Fibroblast of lung (primary cell): ENCODE measurements around the gene ZNF831. TPM values are rescaled to one million over a fixed set of nuclear protein-coding genes. Genes with fewer than 3 reads are reported as not detected.

Experiments
- DNase-seq, 2 donors: peaks; one replicate each; pipeline versions ENCODE4 v3.0.0 to v3.0.0-alpha.2; 2010; ENCODE audit warnings: low read depth in 2 of 2
- H2AFZ ChIP-seq: 2 replicates; pipeline ENCODE4 v1.5.1; 2012; ENCODE audit warnings: low read length, control low read depth, inconsistent platforms
- H3K27ac ChIP-seq: 2 replicates; pipeline ENCODE4 v1.5.1; 2011; ENCODE audit warnings: low read length, control low read depth; ENCODE audit not compliant: insufficient read depth
- H3K27me3 ChIP-seq: 2 replicates; pipeline ENCODE4 v1.5.1; 2011; ENCODE audit warnings: mild to moderate bottlenecking, low read length; ENCODE audit not compliant: control insufficient read depth, insufficient read depth
- H3K36me3 ChIP-seq: 2 replicates; pipeline ENCODE4 v1.5.1; 2011; ENCODE audit warnings: low read length; ENCODE audit not compliant: control insufficient read depth, insufficient read depth
- H3K4me1 ChIP-seq: 2 replicates; pipeline ENCODE4 v1.5.1; 2011; ENCODE audit warnings: low read length; ENCODE audit not compliant: control insufficient read depth, insufficient read depth; ENCODE audit errors: extremely low read depth
- H3K4me2 ChIP-seq: 2 replicates; pipeline ENCODE4 v1.5.1; 2011; ENCODE audit warnings: low read length, control low read depth; ENCODE audit not compliant: insufficient read depth; ENCODE audit errors: extremely low read depth
- H3K4me3 ChIP-seq, 4 experiments: fragments of 200-600 bp in 1 of 4; sonication (generic) in 1 of 4; replicated peaks in 1 of 4; 2 replicates each; pipeline ENCODE4 v1.5.1; 2011 to 2016; ENCODE audit warnings: low read length in 4 of 4, low read depth in 3 of 4, mild to moderate bottlenecking in 3 of 4, control low read depth in 2 of 4, inconsistent platforms in 1 of 4, mixed read lengths in 1 of 4; ENCODE audit not compliant: insufficient read depth in 1 of 4; ENCODE audit errors: control extremely low read depth in 1 of 4
- H3K79me2 ChIP-seq: 2 replicates; pipeline ENCODE4 v1.5.1; 2012; ENCODE audit warnings: mild to moderate bottlenecking, low read length, inconsistent platforms; ENCODE audit not compliant: control insufficient read depth, insufficient read depth
- H3K9ac ChIP-seq: 2 replicates; pipeline ENCODE4 v1.5.1; 2011; ENCODE audit warnings: mild to moderate bottlenecking, low read length, control low read depth; ENCODE audit not compliant: insufficient read depth
- H3K9me3 ChIP-seq: 2 replicates; pipeline ENCODE4 v1.5.1; 2012; ENCODE audit warnings: low read depth, low read length; ENCODE audit not compliant: control insufficient read depth, insufficient read depth
- H4K20me1 ChIP-seq: 2 replicates; pipeline ENCODE4 v1.5.1; 2011; ENCODE audit warnings: low read length; ENCODE audit not compliant: control insufficient read depth, insufficient read depth; ENCODE audit errors: extremely low read depth
- EZH2 ChIP-seq: IDR thresholded peaks from 2 replicates; pipeline ENCODE4 v1.5.1; 2012; ENCODE audit warnings: low read length, control low read depth, mild to moderate bottlenecking; ENCODE audit errors: missing control alignments
- polyA plus RNA-seq, 2 donors: library from polyadenylated mRNA; depleted of rRNA in 1 of 2; stranded (reverse) in 1 of 2; unstranded in 1 of 2; fragments of >200 nt; gene quantifications; 2 replicates each; pipeline ENCODE4 v1.2.1, GENCODE V29; 2011 to 2012; ENCODE audit warnings: missing spikeins in 1 of 2
- total RNA-seq: library from RNA; depleted of rRNA; stranded (reverse); fragments of >200 nt; gene quantifications from 2 replicates; pipeline ENCODE4 v1.2.1, GENCODE V29; 2014
- TF ChIP-seq, protein P1 (sequence below), 2 donors: IDR thresholded peaks in 1 of 2; conservative IDR thresholded peaks in 1 of 2; 1 replicate in 1 of 2; 2 replicates in 1 of 2; pipeline ENCODE4 v1.5.1; 2011 to 2012; ENCODE audit warnings: low read length in 2 of 2, control low read depth in 1 of 2, inconsistent platforms in 1 of 2, low read depth in 1 of 2, mild to moderate bottlenecking in 1 of 2

The ZNF831 gene
- total and polyA plus RNA-seq, 2 donors (not counting 1 experiment from before 2014, with no cell fraction given): not detected

- no peak for DNase-seq
- H3K79me2 ChIP-seq: no peaks in the 10 kb centered on the region
- no peaks in the 10 kb centered on the region for H3K36me3 ChIP-seq
- H3K9me3 ChIP-seq: no peaks in the 10 kb centered on the region
- no peaks in the 10 kb centered on the region for H4K20me1 ChIP-seq
- H3K4me2 ChIP-seq: no peak overlapping the region
- no peak overlapping the region for H3K9ac ChIP-seq
- H2AFZ ChIP-seq: no peak overlapping the region
- H3K27ac ChIP-seq: no peak overlapping the region
- no peaks in the 10 kb centered on the region for H3K27me3 ChIP-seq
- H3K4me3 ChIP-seq: no peak overlapping the region
- H3K4me1 ChIP-seq: no peaks in the 10 kb centered on the region
- TF ChIP-seq EZH2: no peak
- TF ChIP-seq, protein P1, sequence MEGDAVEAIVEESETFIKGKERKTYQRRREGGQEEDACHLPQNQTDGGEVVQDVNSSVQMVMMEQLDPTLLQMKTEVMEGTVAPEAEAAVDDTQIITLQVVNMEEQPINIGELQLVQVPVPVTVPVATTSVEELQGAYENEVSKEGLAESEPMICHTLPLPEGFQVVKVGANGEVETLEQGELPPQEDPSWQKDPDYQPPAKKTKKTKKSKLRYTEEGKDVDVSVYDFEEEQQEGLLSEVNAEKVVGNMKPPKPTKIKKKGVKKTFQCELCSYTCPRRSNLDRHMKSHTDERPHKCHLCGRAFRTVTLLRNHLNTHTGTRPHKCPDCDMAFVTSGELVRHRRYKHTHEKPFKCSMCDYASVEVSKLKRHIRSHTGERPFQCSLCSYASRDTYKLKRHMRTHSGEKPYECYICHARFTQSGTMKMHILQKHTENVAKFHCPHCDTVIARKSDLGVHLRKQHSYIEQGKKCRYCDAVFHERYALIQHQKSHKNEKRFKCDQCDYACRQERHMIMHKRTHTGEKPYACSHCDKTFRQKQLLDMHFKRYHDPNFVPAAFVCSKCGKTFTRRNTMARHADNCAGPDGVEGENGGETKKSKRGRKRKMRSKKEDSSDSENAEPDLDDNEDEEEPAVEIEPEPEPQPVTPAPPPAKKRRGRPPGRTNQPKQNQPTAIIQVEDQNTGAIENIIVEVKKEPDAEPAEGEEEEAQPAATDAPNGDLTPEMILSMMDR (conservative IDR thresholded peaks at IDR 0.05 in 1 of 2, IDR thresholded peaks at IDR 0.05 in 1 of 2; ENCODE audit: low read depth in 1 of 2, low read length in 2 of 2): no peak
Observed at GRCh38 chr20:59204165-59204894, 40.7 kb downstream of the ZNF831 start.

- Histone ChIP-seq H4K20me1 (no peaks in the 10 kb centered on the region), H3K4me2 (no peak overlapping the region), H3K27ac (no peak overlapping the region), H3K9ac (no peak overlapping the region), H3K9me3 (no peaks in the 10 kb centered on the region), H2AFZ (no peak overlapping the region), H3K27me3 (no peaks in the 10 kb centered on the region), H3K79me2 (no peaks in the 10 kb centered on the region), H3K36me3 (no peaks in the 10 kb centered on the region), H3K4me3 (no peak overlapping the region), H3K4me1 (no peaks in the 10 kb centered on the region)
- no peak for DNase-seq
- TF ChIP-seq EZH2: no peak
- TF ChIP-seq, protein P1 (conservative IDR thresholded peaks at IDR 0.05 in 1 of 2, IDR thresholded peaks at IDR 0.05 in 1 of 2; ENCODE audit: low read depth in 1 of 2, low read length in 2 of 2): no peak
Observed at GRCh38 chr20:59205044-59205443, 41.4 kb downstream of the ZNF831 start.

- H3K4me2 ChIP-seq: no peak overlapping the region
- no peak for DNase-seq
- no peaks in the 10 kb centered on the region for H4K20me1 ChIP-seq
- no peak overlapping the region for H3K27ac ChIP-seq
- no peak overlapping the region for H3K4me3 ChIP-seq
- no peaks in the 10 kb centered on the region for H3K79me2 ChIP-seq
- TF ChIP-seq EZH2: no peak
- TF ChIP-seq, protein P1 (conservative IDR thresholded peaks at IDR 0.05 in 1 of 2, IDR thresholded peaks at IDR 0.05 in 1 of 2; ENCODE audit: low read depth in 1 of 2, low read length in 2 of 2): no peak
- no peaks in the 10 kb centered on the region for H3K27me3 ChIP-seq
- no peaks in the 10 kb centered on the region for H3K36me3 ChIP-seq
- no peaks in the 10 kb centered on the region for H3K9me3 ChIP-seq
- H3K4me1 ChIP-seq: no peaks in the 10 kb centered on the region
- no peak overlapping the region for H3K9ac ChIP-seq
- H2AFZ ChIP-seq: no peak overlapping the region
Observed at GRCh38 chr20:59207235-59207634, 43.6 kb downstream of the ZNF831 start.
